ENCODE measurements around the gene PFAS.

DNA sequence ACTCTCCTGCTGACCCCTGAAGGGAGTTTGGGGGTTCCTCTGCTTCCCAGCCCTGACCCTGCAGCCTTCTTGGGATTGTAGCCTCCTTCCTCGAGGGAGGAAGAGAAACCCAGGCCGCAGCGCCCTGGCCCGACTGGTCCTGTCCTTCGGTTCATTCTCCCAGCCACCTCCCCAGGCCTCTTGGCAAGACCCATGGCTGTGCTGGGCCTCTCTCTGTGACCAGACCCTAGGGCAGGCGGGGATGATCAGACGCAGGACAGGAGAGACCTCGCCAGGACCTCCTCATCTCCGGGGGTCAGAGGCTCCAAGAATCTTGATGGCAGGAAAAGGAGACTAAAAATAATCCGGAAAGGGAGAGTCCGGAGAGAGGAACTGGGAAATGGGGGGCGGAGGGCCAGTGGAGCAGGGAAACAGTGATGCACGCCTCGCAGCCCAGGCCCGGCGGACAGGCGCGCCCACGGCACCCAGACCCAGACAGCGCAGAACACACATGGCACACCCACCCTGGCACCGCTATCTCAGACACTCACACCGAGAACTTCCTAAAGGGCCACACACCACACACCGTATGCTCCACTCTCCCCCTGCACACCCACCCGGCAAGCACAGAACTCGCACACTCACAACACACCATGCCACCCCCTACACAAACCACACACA lies 62.2 kb downstream of the PFAS start:
- TF ChIP-seq, protein P1, sequence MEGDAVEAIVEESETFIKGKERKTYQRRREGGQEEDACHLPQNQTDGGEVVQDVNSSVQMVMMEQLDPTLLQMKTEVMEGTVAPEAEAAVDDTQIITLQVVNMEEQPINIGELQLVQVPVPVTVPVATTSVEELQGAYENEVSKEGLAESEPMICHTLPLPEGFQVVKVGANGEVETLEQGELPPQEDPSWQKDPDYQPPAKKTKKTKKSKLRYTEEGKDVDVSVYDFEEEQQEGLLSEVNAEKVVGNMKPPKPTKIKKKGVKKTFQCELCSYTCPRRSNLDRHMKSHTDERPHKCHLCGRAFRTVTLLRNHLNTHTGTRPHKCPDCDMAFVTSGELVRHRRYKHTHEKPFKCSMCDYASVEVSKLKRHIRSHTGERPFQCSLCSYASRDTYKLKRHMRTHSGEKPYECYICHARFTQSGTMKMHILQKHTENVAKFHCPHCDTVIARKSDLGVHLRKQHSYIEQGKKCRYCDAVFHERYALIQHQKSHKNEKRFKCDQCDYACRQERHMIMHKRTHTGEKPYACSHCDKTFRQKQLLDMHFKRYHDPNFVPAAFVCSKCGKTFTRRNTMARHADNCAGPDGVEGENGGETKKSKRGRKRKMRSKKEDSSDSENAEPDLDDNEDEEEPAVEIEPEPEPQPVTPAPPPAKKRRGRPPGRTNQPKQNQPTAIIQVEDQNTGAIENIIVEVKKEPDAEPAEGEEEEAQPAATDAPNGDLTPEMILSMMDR (IDR thresholded peaks at IDR 0.05): no peak
- TF ChIP-seq POLR2A (IDR thresholded peaks at IDR 0.05): no peak

Measured in heart left ventricle (tissue), 13 donors.